Common myeloid progenitor, CD34-positive (primary cell): Measurements from ENCODE around the gene MRLN.

ENCODE experiments used
- CTCF ChIA-PET: fragments of 350-600 bp; sonication (Branson Sonifier 250); formaldehyde crosslinking; loops from one replicate; lab custom pipeline; 2021; ENCODE audit warnings: antibody characterized with exemption; lab: Charles Lee
- POLR2A ChIA-PET: fragments of 350-600 bp; sonication (Branson Sonifier 250); formaldehyde crosslinking; loops from one replicate; lab custom pipeline; 2021; ENCODE audit warnings: antibody characterized with exemption; lab: Charles Lee
- DNase-seq, 3 donors: peaks; one replicate each; pipeline versions ENCODE4 v3.0.0 to v3.0.0-alpha.2; 2013
- H3K27ac ChIP-seq, 2 experiments: 1 replicate in 1 of 2; 2 replicates in 1 of 2; pipeline ENCODE4 v1.7.0; 2013; ENCODE audit warnings: inconsistent platforms in 2 of 2, low read length in 2 of 2, mild to moderate bottlenecking in 2 of 2, low read depth in 1 of 2, moderate library complexity in 1 of 2; ENCODE audit not compliant: severe bottlenecking in 2 of 2, insufficient read depth in 1 of 2, poor library complexity in 1 of 2
- H3K27me3 ChIP-seq, 5 experiments: replicated peaks in 2 of 5; 1 replicate in 3 of 5; 2 replicates in 2 of 5; pipeline versions ENCODE4 v1.6.1 to v1.7.0; 2013; ENCODE audit warnings: low read length in 4 of 5, mild to moderate bottlenecking in 2 of 5, moderate library complexity in 2 of 5, inconsistent platforms in 1 of 5; ENCODE audit not compliant: insufficient read depth in 5 of 5, control insufficient read depth in 4 of 5
- H3K36me3 ChIP-seq, 4 experiments: 1 replicate in 2 of 4; 2 replicates in 2 of 4; pipeline versions ENCODE4 v1.6.1 to v1.7.0; 2013; ENCODE audit warnings: low read length in 3 of 4, control low read depth in 1 of 4, mild to moderate bottlenecking in 1 of 4; ENCODE audit not compliant: control insufficient read depth in 4 of 4, insufficient read depth in 4 of 4
- H3K4me1 ChIP-seq, 4 experiments: 1 replicate in 3 of 4; 2 replicates in 1 of 4; pipeline versions ENCODE4 v1.6.1 to v1.7.1; 2013; ENCODE audit warnings: low read length in 3 of 4, mild to moderate bottlenecking in 3 of 4, control low read depth in 1 of 4, inconsistent platforms in 1 of 4, moderate library complexity in 1 of 4; ENCODE audit not compliant: control insufficient read depth in 4 of 4, insufficient read depth in 4 of 4; ENCODE audit errors: control extremely low read depth in 1 of 4
- H3K4me3 ChIP-seq, 7 experiments: 1 replicate in 4 of 7; 2 replicates in 3 of 7; pipeline versions ENCODE4 v1.5.1 to v1.7.0; 2013; ENCODE audit warnings: mild to moderate bottlenecking in 7 of 7, low read length in 6 of 7, moderate library complexity in 6 of 7, inconsistent platforms in 2 of 7, low read depth in 2 of 7, control low read depth in 1 of 7; ENCODE audit not compliant: insufficient read depth in 4 of 7, control insufficient read depth in 1 of 7; ENCODE audit errors: extremely low read depth in 1 of 7
- H3K9me3 ChIP-seq, 5 experiments: 1 replicate in 4 of 5; 2 replicates in 1 of 5; pipeline versions ENCODE4 v1.6.1 to v1.7.1; 2013; ENCODE audit warnings: low read length in 4 of 5, mild to moderate bottlenecking in 2 of 5, inconsistent platforms in 1 of 5, low read depth in 1 of 5, moderate library complexity in 1 of 5; ENCODE audit not compliant: control insufficient read depth in 4 of 5, insufficient read depth in 2 of 5; ENCODE audit errors: control extremely low read depth in 1 of 5
- WGBS: methylation state at CpG from one replicate; pipeline ENCODE4 v1.1.5; 2013; ENCODE audit not compliant: insufficient coverage; 5-methylcytosine and 5-hydroxymethylcytosine counted together

Gene MRLN

GRCh38 chr10:59719374-59719773 is 33.9 kb downstream of the MRLN start:
- no peaks in the 10 kb centered on the region for H3K4me1 ChIP-seq
- peaks cover 0 to 4% (median 3%) of the 10 kb centered on the region in 5 experiments for H3K9me3 ChIP-seq
- H3K4me3 ChIP-seq = no peak overlapping the region
- WGBS = no CpG with 5 or more reads among the region's 2 CpGs
- no peak overlapping the region for H3K27ac ChIP-seq
- no peaks in the 10 kb centered on the region for H3K27me3 ChIP-seq
- no peaks in the 10 kb centered on the region for H3K36me3 ChIP-seq
- ChIA-PET CTCF (interaction anchor here (1.0 to 1.5 kb wide), 2 partner anchors 15 to 40 kb away, joined by 3 to 5 read pairs; no protein-coding TSS in a partner anchor), POLR2A (no interaction called here)
- no peak for DNase-seq

- Histone ChIP-seq H3K4me3 (no peak overlapping the region), H3K9me3 (peaks cover 0 to 4% (median 3%) of the 10 kb centered on the region in 5 experiments), H3K27ac (no peak overlapping the region), H3K27me3 (no peaks in the 10 kb centered on the region), H3K4me1 (no peaks in the 10 kb centered on the region), H3K36me3 (no peaks in the 10 kb centered on the region)
- no peak for DNase-seq
- CTCF ChIA-PET = interaction anchor here (1.0 to 1.5 kb wide), 2 partner anchors 16 to 39 kb away, joined by 3 to 5 read pairs; no protein-coding TSS in a partner anchor
- no CpG with 5 or more reads among the region's 2 CpGs for WGBS
- POLR2A ChIA-PET = no interaction called here
Measured at GRCh38 chr10:59718257-59718656, 35.0 kb downstream of the MRLN start.

GRCh38 chr10:59713196-59713821 is 39.9 kb downstream of the MRLN start:
- Histone ChIP-seq H3K27me3 (peaks cover 0 to 15% (median 4%) of the 10 kb centered on the region in 5 experiments), H3K27ac (no peak overlapping the region)

GRCh38 chr10:59711871-59712494 is 41.3 kb downstream of the MRLN start:
- Histone ChIP-seq H3K27me3 (peaks cover 0 to 15% (median 4%) of the 10 kb centered on the region in 5 experiments), H3K36me3 (no peaks in the 10 kb centered on the region), H3K4me3 (no peak overlapping the region), H3K4me1 (peaks cover 0 to 19% (median 18%) of the 10 kb centered on the region in 4 experiments), H3K9me3 (no peaks in the 10 kb centered on the region), H3K27ac (no peak overlapping the region)
- 100% methylated on average over 1 of the region's 3 CpGs for WGBS
- CTCF ChIA-PET = interaction anchor here (0.9 to 1.9 kb wide), 3 partner anchors 10 to 89 kb away, joined by 3 to 5 read pairs (median 3); no protein-coding TSS in a partner anchor
- no peak for DNase-seq
- POLR2A ChIA-PET = no interaction called here

More at GRCh38 chr10:59713196-59713821, 39.9 kb downstream of the MRLN start:
- 86% methylated on average over 5 of the region's 7 CpGs for WGBS
- no peak overlapping the region for H3K4me3 ChIP-seq
- CTCF ChIA-PET = interaction anchor here (0.6 to 1.9 kb wide), 2 partner anchors 11 to 216 kb away, joined by 3 to 5 read pairs; no protein-coding TSS in a partner anchor
- DNase-seq = no peak
- peaks cover 0 to 19% (median 17%) of the 10 kb centered on the region in 4 experiments for H3K4me1 ChIP-seq
- no peaks in the 10 kb centered on the region for H3K9me3 ChIP-seq
- POLR2A ChIA-PET = no interaction called here
- H3K36me3 ChIP-seq = no peaks in the 10 kb centered on the region

GRCh38 chr10:59709395-59710125 is 43.7 kb downstream of the MRLN start, which contains the start of gene SLC16A9:
SLC16A9 (minus strand) TSS chr10:59709850; CDS start chr10:59684291, 25,559 bp downstream.
- DNase-seq = peak; percentile 38 to 78 (median 73)
- Histone ChIP-seq H3K27ac (no peak within 1 kb of the TSS), H3K27me3 (peaks cover 0 to 15% (median 4%) of the 10 kb centered on the region in 5 experiments), H3K4me1 (peaks cover 0 to 19% (median 18%) of the 10 kb centered on the region in 4 experiments), H3K9me3 (no peaks in the 10 kb centered on the region), H3K4me3 (peak within 1 kb of the TSS; percentile 56 to 83 (median 67)), H3K36me3 (no peaks in the 10 kb centered on the region)
- 0% methylated on average over 42 of the region's 68 CpGs for WGBS
- ChIA-PET CTCF (interaction anchor here (0.7 to 1.3 kb wide), 6 partner anchors 8 to 122 kb away, joined by 3 to 4 read pairs (median 3); no protein-coding TSS in a partner anchor), POLR2A (no interaction called here)

- Histone ChIP-seq H3K9me3 (no peaks in the 10 kb centered on the region), H3K4me1 (peaks cover 0 to 19% (median 18%) of the 10 kb centered on the region in 4 experiments), H3K27ac (no peak overlapping the region), H3K4me3 (peak overlapping the region; percentile 56 to 83 (median 67)), H3K27me3 (peaks cover 0 to 15% (median 4%) of the 10 kb centered on the region in 5 experiments), H3K36me3 (no peaks in the 10 kb centered on the region)
- peak; percentile 13 to 61 (median 45) for DNase-seq
- CTCF ChIA-PET = interaction anchor here (0.7 to 1.3 kb wide), 3 partner anchors 11 to 86 kb away, joined by 3 to 4 read pairs (median 3); no protein-coding TSS in a partner anchor
- POLR2A ChIA-PET = no interaction called here
- WGBS = 0% methylated on average over 24 of the region's 42 CpGs
Measured at GRCh38 chr10:59708816-59709394, 44.4 kb downstream of the MRLN start.
